Measurements from ENCODE around the gene UBE3C.

GRCh38 chr7:157250605-157251228, 112.0 kb downstream of the UBE3C start:
- TF ChIP-seq ZNF133 (CRISPR knock-in tag; IDR thresholded peaks at IDR 0.05) (no peak), FOSL1 (tag; conservative IDR thresholded peaks at IDR 0.05) (no peak), ZC3H11A (IDR thresholded peaks at IDR 0.05; ENCODE audit: low read depth, low read length) (no peak), EHMT2 (IDR thresholded peaks at IDR 0.05) (no peak), ELF4 (CRISPR knock-in tag; IDR thresholded peaks at IDR 0.05) (no peak), ATF3 (IDR thresholded peaks at IDR 0.05) (no peak), ATF3 (CRISPR knock-in tag; conservative IDR thresholded peaks at IDR 0.05) (no peak)
- TF ChIP-seq, protein P1, sequence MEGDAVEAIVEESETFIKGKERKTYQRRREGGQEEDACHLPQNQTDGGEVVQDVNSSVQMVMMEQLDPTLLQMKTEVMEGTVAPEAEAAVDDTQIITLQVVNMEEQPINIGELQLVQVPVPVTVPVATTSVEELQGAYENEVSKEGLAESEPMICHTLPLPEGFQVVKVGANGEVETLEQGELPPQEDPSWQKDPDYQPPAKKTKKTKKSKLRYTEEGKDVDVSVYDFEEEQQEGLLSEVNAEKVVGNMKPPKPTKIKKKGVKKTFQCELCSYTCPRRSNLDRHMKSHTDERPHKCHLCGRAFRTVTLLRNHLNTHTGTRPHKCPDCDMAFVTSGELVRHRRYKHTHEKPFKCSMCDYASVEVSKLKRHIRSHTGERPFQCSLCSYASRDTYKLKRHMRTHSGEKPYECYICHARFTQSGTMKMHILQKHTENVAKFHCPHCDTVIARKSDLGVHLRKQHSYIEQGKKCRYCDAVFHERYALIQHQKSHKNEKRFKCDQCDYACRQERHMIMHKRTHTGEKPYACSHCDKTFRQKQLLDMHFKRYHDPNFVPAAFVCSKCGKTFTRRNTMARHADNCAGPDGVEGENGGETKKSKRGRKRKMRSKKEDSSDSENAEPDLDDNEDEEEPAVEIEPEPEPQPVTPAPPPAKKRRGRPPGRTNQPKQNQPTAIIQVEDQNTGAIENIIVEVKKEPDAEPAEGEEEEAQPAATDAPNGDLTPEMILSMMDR (IDR thresholded peaks at IDR 0.05 in 2 of 3, conservative IDR thresholded peaks at IDR 0.05 in 1 of 3; ENCODE audit: insufficient read depth in 2 of 3, low read depth in 1 of 3, low read length in 3 of 3) = peak; percentile 83 to 94 (median 91)

Measured in K562 (cell line).